Measurements from ENCODE around the gene FGFR3. TPM values are rescaled to one million over a fixed set of nuclear protein-coding genes. Genes with fewer than 3 reads are reported as not detected.

FGFR3 gene
- total and polyA plus RNA-seq, 2 of the 4 experiments (the other 2 are of a cell fraction): 0.18 to 0.67 TPM

- in situ Hi-C loops (cut with MboI; ENCODE audit: low sequenced_read_pairs) (no loop called here), intact Hi-C loops (cut with micrococcal nuclease) (no loop called here), dilution Hi-C loops (cut with HindIII; ENCODE audit: low sequenced_read_pairs, unreplicated experiment) (no loop called here)
- ATAC-seq (ENCODE audit: low read depth): no peak
- Histone ChIP-seq H3K4me3 (ENCODE audit: insufficient read depth, low read depth, low read length) (no peak overlapping the region), H2AFZ (replicated peaks; ENCODE audit: low read length, poor library complexity) (no peak overlapping the region), H2BK20ac (ENCODE audit: low read depth, low read length) (no peak overlapping the region), H4K8ac (ENCODE audit: low read depth in 2 of 2, low read length in 2 of 2) (no peak overlapping the region), H3K18ac (ENCODE audit: low read depth, low read length) (no peak overlapping the region), H3K27me3 (ENCODE audit: control insufficient read depth, insufficient read depth, low read length) (peaks cover 13% of the 10 kb centered on the region), H3K9me3 (ENCODE audit: control insufficient read depth, insufficient read depth, low read length) (no peaks in the 10 kb centered on the region), H4K20me1 (ENCODE audit: insufficient read depth, low read length) (peaks cover 5% of the 10 kb centered on the region; the same call in 1 of the 2 replicates), H3K56ac (ENCODE audit: extremely low read depth, insufficient read depth, low read length) (no peak overlapping the region), H3K14ac (replicated peaks; ENCODE audit: low read depth, low read length) (no peak overlapping the region), H4K5ac (ENCODE audit: low read depth, low read length) (no peak overlapping the region), H3K79me1 (ENCODE audit: low read depth in 1 of 2, low read length in 2 of 2) (no peaks in the 10 kb centered on the region), H2BK120ac (ENCODE audit: low read depth, low read length) (no peak overlapping the region), H3K23ac (ENCODE audit: low read depth, low read length) (no peak overlapping the region), H3K9me1 (ENCODE audit: insufficient read depth, low read length) (no peaks in the 10 kb centered on the region), H2AK5ac (ENCODE audit: low read depth, low read length) (no peak overlapping the region), H3K27ac (ENCODE audit: insufficient read depth, low read length) (no peak overlapping the region), H3K4me2 (ENCODE audit: low read depth, low read length) (no peak overlapping the region), H4K91ac (ENCODE audit: insufficient read depth, low read depth, low read length) (no peak overlapping the region), H3K4me1 (ENCODE audit: control insufficient read depth, insufficient read depth, low read length) (no peaks in the 10 kb centered on the region; the same call in 1 of the 2 replicates), H3K4ac (ENCODE audit: low read depth, low read length) (no peak overlapping the region), H3K36me3 (ENCODE audit: control insufficient read depth, insufficient read depth, low read length) (no peaks in the 10 kb centered on the region), H2AK9ac (replicated peaks; ENCODE audit: low read depth, low read length, poor library complexity) (no peak overlapping the region), H2BK5ac (ENCODE audit: low read depth, low read length, poor library complexity, severe bottlenecking) (no peak overlapping the region), H3K9ac (ENCODE audit: low read depth, low read length) (no peak overlapping the region), H2BK15ac (ENCODE audit: low read depth, low read length) (no peak overlapping the region)
- WGBS, 2 experiments (ENCODE audit: extremely low coverage in 2 of 2, insufficient read length in 1 of 2): 73% methylated on average over 4 of the region's 10 CpGs; no CpG with 5 or more reads in 1 of the 2 experiments
- no TSS peak for BruUV-seq (replicated peaks)
- no peak for DNase-seq
- ChIA-PET CTCF (interaction anchor here (0.5 kb wide), 1 partner anchor 112 kb away, joined by 3 read pairs; no protein-coding TSS in a partner anchor), POLR2A (ENCODE audit: unreplicated experiment) (no interaction called here)
- TF ChIP-seq SMC3 (IDR thresholded peaks at IDR 0.05; ENCODE audit: low read depth, low read length) (no peak), CHD1 (IDR thresholded peaks at IDR 0.05; ENCODE audit: low read depth, low read length) (no peak), ELK1 (IDR thresholded peaks at IDR 0.05; ENCODE audit: borderline replicate concordance, low read depth, low read length) (no peak), RFX5 (IDR thresholded peaks at IDR 0.05; ENCODE audit: low read depth, low read length) (no peak)
- TF ChIP-seq, protein P1, sequence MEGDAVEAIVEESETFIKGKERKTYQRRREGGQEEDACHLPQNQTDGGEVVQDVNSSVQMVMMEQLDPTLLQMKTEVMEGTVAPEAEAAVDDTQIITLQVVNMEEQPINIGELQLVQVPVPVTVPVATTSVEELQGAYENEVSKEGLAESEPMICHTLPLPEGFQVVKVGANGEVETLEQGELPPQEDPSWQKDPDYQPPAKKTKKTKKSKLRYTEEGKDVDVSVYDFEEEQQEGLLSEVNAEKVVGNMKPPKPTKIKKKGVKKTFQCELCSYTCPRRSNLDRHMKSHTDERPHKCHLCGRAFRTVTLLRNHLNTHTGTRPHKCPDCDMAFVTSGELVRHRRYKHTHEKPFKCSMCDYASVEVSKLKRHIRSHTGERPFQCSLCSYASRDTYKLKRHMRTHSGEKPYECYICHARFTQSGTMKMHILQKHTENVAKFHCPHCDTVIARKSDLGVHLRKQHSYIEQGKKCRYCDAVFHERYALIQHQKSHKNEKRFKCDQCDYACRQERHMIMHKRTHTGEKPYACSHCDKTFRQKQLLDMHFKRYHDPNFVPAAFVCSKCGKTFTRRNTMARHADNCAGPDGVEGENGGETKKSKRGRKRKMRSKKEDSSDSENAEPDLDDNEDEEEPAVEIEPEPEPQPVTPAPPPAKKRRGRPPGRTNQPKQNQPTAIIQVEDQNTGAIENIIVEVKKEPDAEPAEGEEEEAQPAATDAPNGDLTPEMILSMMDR (conservative IDR thresholded peaks at IDR 0.05; ENCODE audit: low read depth, low read length): no peak
- TF ChIP-seq, protein P2, sequence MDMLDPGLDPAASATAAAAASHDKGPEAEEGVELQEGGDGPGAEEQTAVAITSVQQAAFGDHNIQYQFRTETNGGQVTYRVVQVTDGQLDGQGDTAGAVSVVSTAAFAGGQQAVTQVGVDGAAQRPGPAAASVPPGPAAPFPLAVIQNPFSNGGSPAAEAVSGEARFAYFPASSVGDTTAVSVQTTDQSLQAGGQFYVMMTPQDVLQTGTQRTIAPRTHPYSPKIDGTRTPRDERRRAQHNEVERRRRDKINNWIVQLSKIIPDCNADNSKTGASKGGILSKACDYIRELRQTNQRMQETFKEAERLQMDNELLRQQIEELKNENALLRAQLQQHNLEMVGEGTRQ (IDR thresholded peaks at IDR 0.05; ENCODE audit: low read depth, low read length): no peak
Observed at GRCh38 chr4:1800805-1801204, 7.7 kb downstream of the FGFR3 start.
